AG10803 (cell line): ENCODE measurements around the gene ANO10.
A peak's percentile ranks its signal among the peaks of the same experiment; 100 is the strongest.

Experiments used
- DNase-seq: peaks from one replicate; pipeline ENCODE4 v3.0.0; 2010; ENCODE audit warnings: low read depth
- H3K4me3 ChIP-seq: 2 replicates; pipeline ENCODE4 v1.5.1; 2011; ENCODE audit warnings: mild to moderate bottlenecking, low read length, control low read depth
- CTCF ChIP-seq: conservative IDR thresholded peaks from 2 replicates; pipeline ENCODE4 v1.5.1; 2011; ENCODE audit warnings: mild to moderate bottlenecking, low read length, control low read depth, inconsistent platforms

ANO10 gene

GRCh38 chr3:43349716-43350115, 272.1 kb downstream of the ANO10 start:
- TF ChIP-seq CTCF: no peak
- H3K4me3 ChIP-seq: no peak overlapping the region
- DNase-seq: peak; percentile 32

- H3K4me3 ChIP-seq: no peak overlapping the region
- no peak for DNase-seq
- TF ChIP-seq CTCF: peak; percentile 21; the same call in 1 of the 2 replicates
Observed at GRCh38 chr3:43348852-43349574, 272.8 kb downstream of the ANO10 start.

- DNase-seq: no peak
- TF ChIP-seq CTCF: no peak
- no peak overlapping the region for H3K4me3 ChIP-seq
Observed at GRCh38 chr3:43348350-43348749, 273.5 kb downstream of the ANO10 start.

- DNase-seq: no peak
- no peak for TF ChIP-seq CTCF
- no peak overlapping the region for H3K4me3 ChIP-seq
Observed at GRCh38 chr3:43347774-43348173, 274.0 kb downstream of the ANO10 start.

- no peak for TF ChIP-seq CTCF
Observed at GRCh38 chr3:43346978-43347749, 274.6 kb downstream of the ANO10 start.

GRCh38 chr3:43345877-43346276, 275.9 kb downstream of the ANO10 start:
- no peak overlapping the region for H3K4me3 ChIP-seq
- peak; percentile 47 for DNase-seq
- no peak for TF ChIP-seq CTCF

More at GRCh38 chr3:43346978-43347749, 274.6 kb downstream of the ANO10 start:
- no peak for DNase-seq
- H3K4me3 ChIP-seq: no peak overlapping the region

- no peak for TF ChIP-seq CTCF
- DNase-seq: no peak
- H3K4me3 ChIP-seq: no peak overlapping the region
Observed at GRCh38 chr3:43345246-43345645, 276.6 kb downstream of the ANO10 start.
